Endothelial cell (in vitro differentiated cells): ENCODE data around the gene HPF1. TPM values are rescaled to one million over a fixed set of nuclear protein-coding genes. Genes with fewer than 3 reads are reported as not detected.
A peak's percentile ranks its signal among the peaks of the same experiment; 100 is the strongest.

Experiments used
- DNase-seq: peaks from one replicate; pipeline ENCODE4 v3.0.0; 2021; ENCODE audit warnings: low spot score
- H3K27ac Mint-ChIP-seq: one replicate; pipeline ENCODE4 v1.8.0; 2021; ENCODE audit warnings: mixed read lengths, inconsistent platforms; ENCODE audit not compliant: unreplicated experiment
- H3K27me3 Mint-ChIP-seq: one replicate; pipeline ENCODE4 v1.8.0; 2021; ENCODE audit warnings: mild to moderate bottlenecking, moderate library complexity, mixed read lengths, inconsistent platforms; ENCODE audit not compliant: unreplicated experiment
- H3K36me3 Mint-ChIP-seq: one replicate; pipeline ENCODE4 v1.8.0; 2021; ENCODE audit warnings: mild to moderate bottlenecking, low read depth, mixed read lengths, inconsistent platforms; ENCODE audit not compliant: unreplicated experiment
- H3K4me1 Mint-ChIP-seq: one replicate; pipeline ENCODE4 v1.8.0; 2021; ENCODE audit warnings: mild to moderate bottlenecking, mixed read lengths, inconsistent platforms; ENCODE audit not compliant: unreplicated experiment
- H3K4me3 Mint-ChIP-seq: one replicate; pipeline ENCODE4 v1.8.0; 2021; ENCODE audit warnings: mild to moderate bottlenecking, mixed read lengths, inconsistent platforms; ENCODE audit not compliant: unreplicated experiment
- H3K9me3 Mint-ChIP-seq: one replicate; pipeline ENCODE4 v1.8.0; 2021; ENCODE audit warnings: mixed read lengths, inconsistent platforms; ENCODE audit not compliant: unreplicated experiment
- total RNA-seq: library from RNA; stranded (reverse); fragmentation: NEBNext Ultra II Directional; extraction: Animal tissue kit (Norgen Biotek cat#: 25700); gene quantifications from one replicate; pipeline ENCODE4 v1.2.1, GENCODE V29; 2021; ENCODE audit not compliant: unreplicated experiment
- TF ChIP-seq, protein P1 (sequence below): fragments of 200-600 bp; sonication (generic); IDR thresholded peaks from one replicate; pipeline ENCODE4 v1.5.0; 2021; ENCODE audit warnings: antibody characterized with exemption; ENCODE audit not compliant: unreplicated experiment

The HPF1 gene
- total RNA-seq, 1 donor from 2014 or later = 30.2 TPM

DNA sequence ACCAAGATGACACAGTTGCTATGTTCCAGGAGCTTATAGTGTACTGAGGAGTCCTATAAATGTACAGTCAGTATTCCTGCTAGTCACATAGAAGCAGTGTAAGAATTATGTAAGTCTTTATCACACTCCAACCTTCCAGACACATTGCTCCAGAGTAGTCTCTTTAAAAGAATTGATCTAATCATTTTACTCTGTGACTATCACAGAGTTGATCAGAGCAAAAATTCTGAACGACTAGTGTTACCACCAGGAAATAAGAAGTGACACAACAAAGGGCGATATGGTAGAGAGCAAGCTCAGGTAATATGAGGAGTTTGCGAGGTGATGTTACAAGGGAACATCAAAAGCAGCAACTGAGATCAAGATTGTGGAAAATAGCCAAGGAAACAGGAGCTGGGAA is 9.0 kb upstream of the HPF1 start:
- H3K36me3 Mint-ChIP-seq = no peaks in the 10 kb centered on the region
- H3K9me3 Mint-ChIP-seq = no peaks in the 10 kb centered on the region
- H3K4me1 Mint-ChIP-seq = no peaks in the 10 kb centered on the region
- no peak for DNase-seq
- H3K27me3 Mint-ChIP-seq = no peaks in the 10 kb centered on the region
- H3K4me3 Mint-ChIP-seq = no peak overlapping the region
- TF ChIP-seq, protein P1, sequence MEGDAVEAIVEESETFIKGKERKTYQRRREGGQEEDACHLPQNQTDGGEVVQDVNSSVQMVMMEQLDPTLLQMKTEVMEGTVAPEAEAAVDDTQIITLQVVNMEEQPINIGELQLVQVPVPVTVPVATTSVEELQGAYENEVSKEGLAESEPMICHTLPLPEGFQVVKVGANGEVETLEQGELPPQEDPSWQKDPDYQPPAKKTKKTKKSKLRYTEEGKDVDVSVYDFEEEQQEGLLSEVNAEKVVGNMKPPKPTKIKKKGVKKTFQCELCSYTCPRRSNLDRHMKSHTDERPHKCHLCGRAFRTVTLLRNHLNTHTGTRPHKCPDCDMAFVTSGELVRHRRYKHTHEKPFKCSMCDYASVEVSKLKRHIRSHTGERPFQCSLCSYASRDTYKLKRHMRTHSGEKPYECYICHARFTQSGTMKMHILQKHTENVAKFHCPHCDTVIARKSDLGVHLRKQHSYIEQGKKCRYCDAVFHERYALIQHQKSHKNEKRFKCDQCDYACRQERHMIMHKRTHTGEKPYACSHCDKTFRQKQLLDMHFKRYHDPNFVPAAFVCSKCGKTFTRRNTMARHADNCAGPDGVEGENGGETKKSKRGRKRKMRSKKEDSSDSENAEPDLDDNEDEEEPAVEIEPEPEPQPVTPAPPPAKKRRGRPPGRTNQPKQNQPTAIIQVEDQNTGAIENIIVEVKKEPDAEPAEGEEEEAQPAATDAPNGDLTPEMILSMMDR = no peak
- no peak overlapping the region for H3K27ac Mint-ChIP-seq

DNA sequence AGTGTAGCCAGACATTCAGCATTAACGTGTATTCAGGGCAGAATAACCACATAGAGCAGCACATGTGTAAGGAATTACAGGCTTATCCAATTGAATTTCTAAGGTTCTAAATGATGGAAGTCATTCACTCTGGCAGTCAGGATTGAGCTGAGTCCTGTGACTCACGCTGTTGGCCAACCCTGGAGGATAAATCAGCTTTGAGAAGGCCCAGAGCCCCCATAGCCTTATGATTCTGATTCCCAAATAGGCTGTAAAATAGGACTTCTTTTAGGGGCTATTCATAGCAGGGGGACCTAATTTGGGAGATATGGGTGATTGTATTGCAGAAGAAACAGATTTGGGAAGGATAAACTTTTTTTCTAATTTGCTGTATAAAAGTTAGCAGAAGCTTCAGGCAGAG is 8.1 kb upstream of the HPF1 start:
- H3K27ac Mint-ChIP-seq = no peak overlapping the region
- H3K27me3 Mint-ChIP-seq = no peaks in the 10 kb centered on the region
- no peaks in the 10 kb centered on the region for H3K9me3 Mint-ChIP-seq
- H3K4me3 Mint-ChIP-seq = no peak overlapping the region
- H3K36me3 Mint-ChIP-seq = no peaks in the 10 kb centered on the region
- TF ChIP-seq, protein P1 = no peak
- no peak for DNase-seq
- H3K4me1 Mint-ChIP-seq = no peaks in the 10 kb centered on the region

DNA sequence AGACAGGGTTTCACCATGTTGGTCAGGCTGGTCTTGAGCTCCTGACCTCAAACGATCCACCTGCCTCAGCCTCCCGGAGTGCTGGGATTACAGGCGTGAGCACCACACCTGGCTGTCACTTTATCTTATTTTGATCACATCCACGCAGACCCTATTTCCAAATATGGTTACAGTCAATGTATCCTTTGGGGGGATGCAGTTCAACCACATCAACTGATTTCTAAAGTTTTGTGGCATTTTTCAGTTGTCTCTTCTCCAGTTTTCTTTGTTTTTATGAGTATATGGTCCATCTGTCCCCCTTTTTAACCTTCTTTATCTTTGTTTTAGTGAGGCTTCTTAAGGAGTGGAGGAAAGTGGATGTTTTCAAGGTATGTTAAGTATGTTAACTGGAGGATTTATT is 4.1 kb upstream of the HPF1 start:
- H3K27me3 Mint-ChIP-seq = peaks cover 3% of the 10 kb centered on the region
- H3K9me3 Mint-ChIP-seq = no peaks in the 10 kb centered on the region
- peaks cover 6% of the 10 kb centered on the region for H3K4me1 Mint-ChIP-seq
- H3K36me3 Mint-ChIP-seq = peaks cover 3% of the 10 kb centered on the region
- TF ChIP-seq, protein P1 = no peak
- H3K4me3 Mint-ChIP-seq = no peak overlapping the region
- H3K27ac Mint-ChIP-seq = no peak overlapping the region
- DNase-seq = no peak

DNA sequence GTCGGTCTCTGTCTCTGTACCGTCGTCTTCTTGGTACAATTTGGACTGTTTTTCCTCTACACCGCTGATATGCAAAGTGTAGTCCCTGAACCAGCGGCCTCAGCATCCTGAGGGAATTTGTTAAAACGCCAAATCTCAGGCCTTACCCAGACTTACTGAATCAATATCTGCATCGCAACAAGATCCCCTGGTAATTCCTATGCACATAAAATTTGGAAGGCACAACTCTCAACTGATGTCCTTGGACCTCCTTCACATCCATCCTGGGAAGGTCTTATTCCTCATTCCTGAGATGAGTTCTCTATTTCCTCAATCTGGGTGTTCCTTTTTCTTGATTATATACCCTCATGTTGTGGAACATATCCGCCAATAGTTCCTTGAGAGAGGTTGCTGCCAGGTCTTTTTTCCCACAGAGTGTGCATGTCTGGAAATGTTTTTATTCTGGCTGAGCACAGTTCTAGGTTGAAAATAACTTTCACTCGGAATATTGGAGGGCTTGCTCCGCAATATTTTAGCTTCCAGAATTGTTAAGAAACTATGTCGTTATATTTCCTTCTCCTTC is 738 bp upstream of the HPF1 start:
- Mint-ChIP-seq H3K4me3 (peak overlapping the region; percentile 91), H3K4me1 (peaks cover 17% of the 10 kb centered on the region), H3K27me3 (peaks cover 3% of the 10 kb centered on the region), H3K9me3 (no peaks in the 10 kb centered on the region), H3K27ac (no peak overlapping the region), H3K36me3 (peaks cover 3% of the 10 kb centered on the region)
- TF ChIP-seq, protein P1 = no peak
- DNase-seq = no peak

DNA sequence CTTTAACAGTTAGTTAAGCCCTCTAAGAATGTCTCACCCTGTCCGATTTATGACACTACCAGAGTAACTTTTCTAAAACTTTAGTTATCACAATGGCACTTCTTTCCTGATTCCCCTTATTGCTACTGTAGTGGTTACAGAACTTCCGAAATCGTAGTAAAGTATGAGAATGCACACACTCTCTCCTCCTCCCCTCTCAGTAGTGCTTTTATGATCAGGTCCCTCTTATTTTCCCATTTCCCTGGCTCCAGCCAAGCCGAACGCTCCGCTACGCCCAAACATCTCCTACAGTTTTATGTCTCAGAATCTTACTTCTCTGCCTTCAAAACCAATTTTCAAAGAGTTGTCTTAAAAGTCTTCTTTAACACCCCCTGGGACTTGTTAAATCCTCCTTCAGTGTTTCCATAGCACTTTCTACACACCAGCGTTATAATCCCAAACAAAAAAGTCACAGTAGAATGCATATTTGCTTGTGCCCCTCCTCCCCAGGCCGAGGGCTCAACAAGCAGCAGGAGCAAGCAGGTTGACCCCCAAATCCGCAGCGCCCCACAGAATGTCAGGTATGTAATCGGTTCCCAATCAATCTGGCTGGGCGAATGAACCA is 671 bp downstream of the HPF1 start:
- peak overlapping the region; percentile 53 for H3K27ac Mint-ChIP-seq
- peak overlapping the region; percentile 91 for H3K4me3 Mint-ChIP-seq
- no peaks in the 10 kb centered on the region for H3K9me3 Mint-ChIP-seq
- DNase-seq = no peak
- TF ChIP-seq, protein P1 = no peak
- H3K27me3 Mint-ChIP-seq = peaks cover 3% of the 10 kb centered on the region
- peaks cover 3% of the 10 kb centered on the region for H3K36me3 Mint-ChIP-seq
- peaks cover 17% of the 10 kb centered on the region for H3K4me1 Mint-ChIP-seq
